Endothelial cell of umbilical vein (primary cell): ENCODE data around the gene RPS27L.

Source experiments
- CTCF ChIP-seq, 2 donors: IDR thresholded peaks; 1 replicate in 1 of 2; 2 replicates in 1 of 2; pipeline ENCODE4 v1.5.1; 2011; ENCODE audit warnings: low read length in 2 of 2, mild to moderate bottlenecking in 2 of 2, moderate library complexity in 2 of 2, control low read depth in 1 of 2, inconsistent platforms in 1 of 2, low read depth in 1 of 2; ENCODE audit not compliant: insufficient read depth in 1 of 2; ENCODE audit errors: extremely low read depth in 1 of 2
- MAX ChIP-seq: IDR thresholded peaks from 2 replicates; pipeline ENCODE4 v1.6.1; 2011; ENCODE audit not compliant: insufficient read depth, insufficient read length
- MYC ChIP-seq: IDR thresholded peaks from one replicate; pipeline ENCODE4 v1.6.1; 2011; ENCODE audit warnings: mild to moderate bottlenecking, low read depth, low read length
- POLR2A ChIP-seq: IDR thresholded peaks from 2 replicates; pipeline ENCODE4 v1.6.1; 2012; ENCODE audit warnings: low read depth, mild to moderate bottlenecking, control low read depth, low read length
- POLR2AphosphoS5 ChIP-seq: IDR thresholded peaks from 2 replicates; pipeline ENCODE4 v1.6.1; 2012; ENCODE audit warnings: low read depth, mild to moderate bottlenecking, control low read depth, low read length, moderate library complexity; ENCODE audit not compliant: insufficient read depth

- TF ChIP-seq MYC (no peak), CTCF (IDR thresholded peaks at IDR 0.05; ENCODE audit: extremely low read depth in 1 of 2, insufficient read depth in 1 of 2, low read depth in 1 of 2, low read length in 2 of 2) (no peak), POLR2A (no peak), POLR2AphosphoS5 (no peak), MAX (no peak)
Measured at GRCh38 chr15:63124506-63124905, 32.8 kb downstream of the RPS27L start.
